AG04450 (cell line): ENCODE data around the gene HEATR5A. TPM values are rescaled to one million over a fixed set of nuclear protein-coding genes. Genes with fewer than 3 reads are reported as not detected.
"Not testable (repeated sequence)": the region's sequence is repeated elsewhere in the genome, so short reads cannot be mapped to it uniquely, and the experiment has no call there.

ENCODE experiments used
- CTCF ChIA-PET: fragments of 300-600, 350-600 bp; formaldehyde crosslinking; extraction: SDS; loops from one replicate; lab custom pipeline; 2022; ENCODE audit warnings: antibody characterized with exemption, inconsistent platforms; lab: Charles Lee
- POLR2A ChIA-PET: fragments of 350-600 bp; formaldehyde crosslinking; extraction: SDS; loops from one replicate; lab custom pipeline; 2021; ENCODE audit warnings: antibody characterized with exemption, inconsistent platforms; lab: Yijun Ruan, JAX
- DNase-seq: peaks from one replicate; pipeline ENCODE4 v3.0.0-alpha.2; 2011; ENCODE audit warnings: low read depth, low spot score
- H3K27ac ChIP-seq: one replicate; pipeline ENCODE4 v1.5.1; 2012; ENCODE audit warnings: low read depth, low read length, control low read depth
- H3K27me3 ChIP-seq: one replicate; pipeline ENCODE4 v1.6.0; 2012; ENCODE audit warnings: low read length; ENCODE audit not compliant: control insufficient read depth, insufficient read depth
- H3K4me3 ChIP-seq: 2 replicates; pipeline ENCODE4 v1.5.1; 2011; ENCODE audit warnings: mild to moderate bottlenecking, low read depth, low read length, control low read depth
- H3K9me3 ChIP-seq: 2 replicates; pipeline ENCODE4 v1.5.1; 2012; ENCODE audit warnings: low read length; ENCODE audit not compliant: control insufficient read depth, insufficient read depth
- polyA minus RNA-seq: library from RNA; depleted of rRNA, polyadenylated mRNA; stranded (reverse); fragments of >200 nt; gene quantifications from 2 replicates; pipeline ENCODE4 v1.2.3, GENCODE V29; 2011; rRNA and poly(A)+ RNA removed
- polyA plus RNA-seq: library from polyadenylated mRNA; depleted of rRNA; stranded (reverse); fragments of >200 nt; gene quantifications from 2 replicates; pipeline ENCODE4 v1.2.3, GENCODE V29; 2011; rRNA removed
- TF ChIP-seq, protein P1 (sequence below): IDR thresholded peaks from 2 replicates; pipeline ENCODE4 v1.5.1; 2011; ENCODE audit warnings: low read depth, low read length, control low read depth, inconsistent platforms

The HEATR5A gene
- 26.6 and 35.4 TPM in 2 replicates for polyA plus RNA-seq
- 35.5 and 58.1 TPM in 2 replicates for polyA minus RNA-seq

DNA sequence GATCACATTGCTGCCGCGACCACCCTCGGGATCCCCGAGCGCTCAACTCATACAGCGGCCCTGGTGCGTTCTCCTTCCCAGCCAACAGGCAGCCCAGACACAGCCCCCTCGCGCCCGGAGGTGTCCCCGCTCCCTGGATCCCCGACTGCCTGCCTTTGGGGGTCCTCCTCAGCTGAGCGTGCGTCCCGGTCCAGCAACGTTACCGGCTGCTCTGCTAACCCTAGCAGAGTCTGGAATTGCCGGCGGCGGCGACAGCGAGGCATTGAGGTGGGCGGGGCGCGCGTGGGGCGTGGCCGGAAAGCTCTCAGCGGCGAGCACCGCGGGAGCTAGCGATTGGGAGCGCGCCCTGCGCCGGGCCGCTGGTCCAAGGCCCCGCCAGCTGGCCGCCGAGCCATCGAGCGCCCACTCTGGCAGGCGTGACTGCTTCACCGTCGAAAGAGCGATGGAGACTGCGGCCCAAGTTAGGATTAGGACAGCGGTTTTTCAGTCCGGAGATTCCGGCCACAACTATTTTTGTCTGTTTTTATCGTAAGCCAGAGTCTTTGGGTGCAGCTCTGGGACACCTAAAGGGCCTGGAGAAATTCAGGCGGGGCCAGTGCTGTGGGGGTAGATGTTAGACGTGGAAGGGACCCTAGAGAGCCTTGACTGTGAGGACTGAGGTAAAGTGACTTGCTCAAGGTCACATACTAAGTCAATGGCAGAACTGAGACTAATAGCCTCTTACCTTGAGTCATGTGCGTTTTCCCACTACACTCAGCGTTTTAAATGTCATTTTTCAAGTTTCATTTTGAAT is at the start of gene HEATR5A:
HEATR5A (minus strand) TSS at position 232 of the 793 bp plus-strand sequence. CDS start 17,575 bp downstream, outside the sequence.
- Histone ChIP-seq H3K27ac (peak within 1 kb of the TSS; percentile 86), H3K4me3 (peak within 1 kb of the TSS; percentile 100), H3K27me3 (no peaks in the 10 kb centered on the region), H3K9me3 (peaks cover 4% of the 10 kb centered on the region; the same call in 1 of the 2 replicates)
- CTCF ChIA-PET = interaction anchor here (0.5 to 2.4 kb wide), 4 partner anchors 10 to 1049 kb away, joined by 3 to 11 read pairs (median 4); partner anchors contain the start of gene DTD2
- DNase-seq = peak; percentile 86
- POLR2A ChIA-PET = interaction anchor here (0.5 to 2.2 kb wide), 28 partner anchors 8 to 1090 kb away, joined by 3 to 31 read pairs (median 4); partner anchors contain the start of genes ARHGAP5, DTD2, HECTD1 and STRN3
- TF ChIP-seq, protein P1, sequence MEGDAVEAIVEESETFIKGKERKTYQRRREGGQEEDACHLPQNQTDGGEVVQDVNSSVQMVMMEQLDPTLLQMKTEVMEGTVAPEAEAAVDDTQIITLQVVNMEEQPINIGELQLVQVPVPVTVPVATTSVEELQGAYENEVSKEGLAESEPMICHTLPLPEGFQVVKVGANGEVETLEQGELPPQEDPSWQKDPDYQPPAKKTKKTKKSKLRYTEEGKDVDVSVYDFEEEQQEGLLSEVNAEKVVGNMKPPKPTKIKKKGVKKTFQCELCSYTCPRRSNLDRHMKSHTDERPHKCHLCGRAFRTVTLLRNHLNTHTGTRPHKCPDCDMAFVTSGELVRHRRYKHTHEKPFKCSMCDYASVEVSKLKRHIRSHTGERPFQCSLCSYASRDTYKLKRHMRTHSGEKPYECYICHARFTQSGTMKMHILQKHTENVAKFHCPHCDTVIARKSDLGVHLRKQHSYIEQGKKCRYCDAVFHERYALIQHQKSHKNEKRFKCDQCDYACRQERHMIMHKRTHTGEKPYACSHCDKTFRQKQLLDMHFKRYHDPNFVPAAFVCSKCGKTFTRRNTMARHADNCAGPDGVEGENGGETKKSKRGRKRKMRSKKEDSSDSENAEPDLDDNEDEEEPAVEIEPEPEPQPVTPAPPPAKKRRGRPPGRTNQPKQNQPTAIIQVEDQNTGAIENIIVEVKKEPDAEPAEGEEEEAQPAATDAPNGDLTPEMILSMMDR = peak; percentile 38

DNA sequence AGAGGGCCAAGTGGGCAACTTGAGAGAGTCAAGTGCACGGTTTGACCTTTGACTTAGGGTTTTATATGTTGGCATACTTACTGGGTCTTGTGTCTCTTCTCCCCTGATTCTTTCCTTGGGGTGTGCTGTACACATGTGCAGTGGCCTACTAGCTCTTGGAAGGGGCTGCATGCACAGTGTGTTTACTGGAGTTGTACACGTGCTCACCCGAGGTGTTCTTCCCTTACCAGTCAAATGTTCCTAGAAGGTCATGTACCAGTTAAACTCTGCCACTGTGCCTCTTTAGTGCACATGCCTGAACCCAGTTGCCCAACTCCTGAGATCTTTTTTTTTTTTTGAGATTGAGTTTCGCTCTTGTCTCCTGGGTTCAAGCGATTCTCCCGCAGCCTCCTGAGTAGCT is 46.2 kb upstream of the HEATR5A start:
- TF ChIP-seq, protein P1 = no peak
- Histone ChIP-seq H3K9me3 (no peaks in the 10 kb centered on the region), H3K27ac (no peak overlapping the region), H3K27me3 (peaks cover 3% of the 10 kb centered on the region), H3K4me3 (no peak overlapping the region)
- DNase-seq = no peak
- POLR2A ChIA-PET = no interaction called here
- CTCF ChIA-PET = no interaction called here

DNA sequence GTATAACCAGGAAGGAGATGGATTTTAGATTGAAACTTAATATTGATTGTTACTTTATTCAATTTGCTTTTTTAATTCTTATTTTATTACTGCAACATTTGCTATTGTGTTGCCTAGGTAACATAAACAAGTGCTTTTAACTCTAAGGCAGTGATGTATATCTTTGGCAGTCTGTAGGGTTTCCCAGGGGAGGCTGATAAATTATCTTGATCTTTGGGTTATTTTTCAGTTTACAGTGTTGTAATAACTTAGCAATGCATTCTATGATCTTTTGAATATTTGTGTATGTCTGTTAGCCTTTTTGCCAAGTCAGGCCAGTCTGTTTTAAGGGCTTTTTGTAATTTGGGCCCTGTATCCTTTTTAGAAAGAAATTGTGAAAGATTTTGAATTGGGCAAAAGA is 44.8 kb upstream of the HEATR5A start:
- no peak for DNase-seq
- TF ChIP-seq, protein P1 = no peak
- POLR2A ChIA-PET = no interaction called here
- no peaks in the 10 kb centered on the region for H3K9me3 ChIP-seq
- CTCF ChIA-PET = no interaction called here
- H3K4me3 ChIP-seq = no peak overlapping the region
- no peak overlapping the region for H3K27ac ChIP-seq
- no peaks in the 10 kb centered on the region for H3K27me3 ChIP-seq

DNA sequence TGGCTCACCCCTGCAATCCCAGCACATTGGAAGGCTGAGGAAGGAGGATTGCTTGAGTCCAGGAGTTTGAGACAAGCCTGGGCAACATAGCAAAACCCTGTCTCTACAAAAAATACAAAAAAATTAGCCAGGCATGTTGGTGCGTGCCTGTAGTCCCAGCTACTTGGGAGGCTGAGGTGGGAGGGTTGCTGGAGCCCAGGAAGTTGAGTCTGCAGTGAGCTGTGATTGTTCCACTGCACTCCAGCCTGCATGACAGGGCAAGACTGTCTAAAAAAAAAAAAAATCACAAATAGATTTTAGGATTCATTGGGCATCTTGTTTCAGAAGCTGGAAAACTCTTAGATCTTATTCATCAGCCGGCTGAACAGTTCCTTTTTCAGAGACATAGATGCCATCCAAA is 42.1 kb upstream of the HEATR5A start:
- H3K4me3 ChIP-seq, H3K27ac ChIP-seq, CTCF ChIA-PET, DNase-seq, H3K27me3 ChIP-seq, POLR2A ChIA-PET, H3K9me3 ChIP-seq: not testable (repeated sequence)

DNA sequence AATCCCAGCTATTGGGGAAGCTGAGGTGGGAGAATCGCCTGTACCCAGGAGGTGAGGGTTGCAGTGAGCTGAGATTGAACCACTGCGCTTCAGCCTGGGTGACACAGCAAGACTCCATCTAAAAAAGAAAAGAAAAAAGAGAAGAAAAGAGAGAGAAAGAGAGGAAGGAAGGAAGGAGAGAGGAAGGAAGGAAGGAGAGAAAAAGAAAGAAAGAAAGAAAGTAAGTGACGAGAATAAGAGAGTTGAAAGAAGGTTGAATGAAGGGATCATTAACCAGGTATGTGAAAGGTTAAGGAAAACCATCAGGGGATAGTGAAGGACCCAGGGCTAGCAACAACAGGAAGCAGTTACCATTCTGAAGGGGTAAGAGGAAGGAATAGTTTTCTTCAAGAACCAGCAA is 41.2 kb upstream of the HEATR5A start:
- H3K27me3 ChIP-seq = no peaks in the 10 kb centered on the region
- TF ChIP-seq, protein P1 = no peak
- H3K9me3 ChIP-seq = no peaks in the 10 kb centered on the region
- ChIA-PET POLR2A (no interaction called here), CTCF (no interaction called here)
- H3K27ac ChIP-seq = no peak overlapping the region
- DNase-seq = no peak
- no peak overlapping the region for H3K4me3 ChIP-seq
